Peyer's patch (tissue), 4 donors: ENCODE measurements around the gene NEK7.

ENCODE experiments used
- CTCF ChIP-seq, 6 experiments: fragments of 450-650 bp in 4 of 6; fragments of 200-600 bp in 2 of 6; sonication (generic) in 1 of 6; IDR thresholded peaks; one replicate each; pipeline ENCODE4 v1.5.1; 2017 to 2019; ENCODE audit warnings: antibody characterized with exemption in 6 of 6, mild to moderate bottlenecking in 3 of 6, moderate library complexity in 1 of 6
- POLR2A ChIP-seq, 2 donors: fragments of 450-650 bp; IDR thresholded peaks; one replicate each; pipeline ENCODE4 v1.5.1; 2017; ENCODE audit warnings: antibody characterized with exemption in 2 of 2, mild to moderate bottlenecking in 2 of 2, moderate library complexity in 2 of 2

- TF ChIP-seq CTCF (IDR thresholded peaks at IDR 0.05) = no peak
- TF ChIP-seq POLR2A (IDR thresholded peaks at IDR 0.05) = no peak
These were observed 134.2 kb downstream of the NEK7 start for GRCh38 chr1:198291036-198291435.
